HG03066 (cell line): Measurements from ENCODE around the gene HAX1.
A peak's percentile ranks its signal among the peaks of the same experiment; 100 is the strongest.

Source experiments
- ATAC-seq: cut with Tn5 transposase; IDR thresholded peaks from one replicate; pipeline ENCODE4 v1.9.1; 2021; ENCODE audit warnings: low read depth; ENCODE audit not compliant: unreplicated experiment

HAX1 gene

DNA sequence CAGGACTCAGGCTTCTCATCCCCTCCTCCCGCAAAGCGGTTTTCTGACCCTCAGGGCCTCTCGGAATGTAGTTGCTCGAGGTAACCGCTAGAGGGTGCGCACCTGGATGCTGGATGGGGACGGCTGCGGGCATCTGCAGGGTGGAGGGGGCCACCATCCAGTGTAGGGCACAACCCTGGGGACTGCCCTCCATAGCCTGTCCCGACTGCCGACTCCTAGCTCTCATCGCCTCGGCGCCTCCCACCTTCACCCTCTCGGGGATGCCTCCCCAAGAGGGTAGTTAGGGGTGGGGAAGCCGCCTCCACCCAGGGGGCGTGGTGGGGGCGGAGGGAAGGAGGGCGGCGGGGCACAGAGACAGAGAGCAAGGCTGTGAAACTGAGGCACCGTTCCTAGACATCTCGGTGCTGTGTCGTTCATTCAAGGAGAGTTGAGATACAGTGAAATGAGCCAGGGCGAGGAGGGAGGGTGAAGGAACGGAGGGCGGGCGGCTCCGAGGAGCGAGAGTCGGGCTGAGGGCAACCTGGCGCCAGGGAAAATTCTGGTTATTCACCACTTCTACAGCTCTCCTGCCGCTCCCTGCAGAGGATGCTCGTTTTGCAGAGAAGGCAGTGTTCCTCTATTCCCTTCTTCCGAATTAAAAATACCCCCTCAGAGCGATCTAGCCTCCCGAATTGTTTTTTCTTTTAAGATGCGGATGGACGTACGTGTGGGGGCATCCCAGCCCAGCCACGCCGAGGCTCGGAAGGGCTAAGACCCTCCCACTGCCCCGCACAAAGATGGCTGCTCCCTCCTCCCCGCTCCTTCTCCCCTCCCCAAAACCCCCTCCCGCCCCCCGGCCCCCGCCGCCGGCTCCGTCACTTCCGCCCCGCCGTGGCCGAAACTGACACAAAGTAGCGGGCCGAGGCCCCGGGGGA, 52.5 kb downstream of the HAX1 start, which contains the start of gene ATP8B2:
Gene ATP8B2 (plus strand): TSS at position 857 of the 914 bp plus-strand sequence. CDS start 2,617 bp downstream, outside the sequence.
- peak; percentile 49 for ATAC-seq
